Activated T-cell treated with anti-CD3 and anti-CD28 coated beads for 4 hours (primary cell): Measurements from ENCODE around the gene NKAIN1.
"Not testable (repeated sequence)": the region's sequence is repeated elsewhere in the genome, so short reads cannot be mapped to it uniquely, and the experiment has no call there.

ENCODE experiments used
- DNase-seq: peaks from one replicate; pipeline ENCODE4 v3.0.0-alpha.2; 2020

NKAIN1 gene

DNA sequence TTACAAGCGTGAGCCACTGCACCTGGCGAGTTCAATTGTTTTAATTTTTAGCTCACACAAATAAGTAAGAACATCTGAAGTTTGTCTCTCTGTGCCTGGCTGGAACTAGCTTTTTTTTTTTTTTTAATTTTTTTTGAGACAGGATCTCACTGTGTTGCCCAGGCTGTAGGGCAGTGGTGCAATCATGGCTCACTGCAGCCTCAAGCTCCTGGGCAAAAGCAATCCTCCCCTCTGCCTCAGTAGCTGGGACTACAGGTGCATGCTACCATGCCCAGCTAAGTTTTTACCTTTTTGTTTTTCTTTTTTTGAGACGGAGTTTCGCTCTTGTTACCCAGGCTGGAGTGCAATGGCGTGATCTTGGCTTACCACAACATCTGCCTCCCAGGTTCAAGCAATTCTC is 7.9 kb downstream of the NKAIN1 start:
- no peak for DNase-seq

DNA sequence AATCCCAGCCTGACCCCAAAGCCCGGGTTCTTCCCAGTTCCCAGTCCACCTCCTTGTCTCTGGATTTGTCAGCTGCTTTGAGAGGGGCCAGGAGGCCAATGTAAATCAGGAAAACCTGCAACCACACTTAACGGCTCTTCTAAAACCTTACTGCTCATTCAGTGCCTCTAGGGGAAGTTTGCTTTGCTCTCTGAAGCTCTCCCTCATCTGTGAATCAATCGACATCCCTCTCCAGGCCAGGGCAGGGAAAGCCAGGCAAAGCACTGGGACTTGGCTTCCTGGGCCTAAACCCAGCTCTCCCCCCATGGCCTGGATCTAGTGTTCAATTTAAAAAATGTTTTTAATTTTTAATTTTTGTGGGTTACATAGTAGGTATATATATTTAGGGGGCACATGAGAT is 9.3 kb downstream of the NKAIN1 start:
- no peak for DNase-seq

DNA sequence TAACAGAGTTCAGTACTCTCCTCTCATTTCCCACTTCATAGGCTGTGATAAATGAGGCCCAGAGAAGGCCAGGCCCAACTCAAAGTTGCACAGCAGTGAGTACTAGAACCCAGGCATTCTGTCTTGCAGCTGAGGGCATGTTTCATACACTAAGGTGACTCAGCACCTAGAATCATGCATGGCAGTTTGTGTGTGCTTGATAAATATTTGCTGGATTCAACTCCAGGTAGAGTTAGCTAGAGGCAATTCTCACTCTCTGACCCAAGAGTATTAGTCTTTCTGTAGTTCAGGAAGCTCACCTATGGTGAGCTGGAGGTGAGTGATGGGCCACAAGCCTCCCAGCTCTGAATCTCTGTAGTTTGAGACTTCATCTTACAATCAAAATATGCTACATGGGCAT is 10.7 kb downstream of the NKAIN1 start:
- no peak for DNase-seq

DNA sequence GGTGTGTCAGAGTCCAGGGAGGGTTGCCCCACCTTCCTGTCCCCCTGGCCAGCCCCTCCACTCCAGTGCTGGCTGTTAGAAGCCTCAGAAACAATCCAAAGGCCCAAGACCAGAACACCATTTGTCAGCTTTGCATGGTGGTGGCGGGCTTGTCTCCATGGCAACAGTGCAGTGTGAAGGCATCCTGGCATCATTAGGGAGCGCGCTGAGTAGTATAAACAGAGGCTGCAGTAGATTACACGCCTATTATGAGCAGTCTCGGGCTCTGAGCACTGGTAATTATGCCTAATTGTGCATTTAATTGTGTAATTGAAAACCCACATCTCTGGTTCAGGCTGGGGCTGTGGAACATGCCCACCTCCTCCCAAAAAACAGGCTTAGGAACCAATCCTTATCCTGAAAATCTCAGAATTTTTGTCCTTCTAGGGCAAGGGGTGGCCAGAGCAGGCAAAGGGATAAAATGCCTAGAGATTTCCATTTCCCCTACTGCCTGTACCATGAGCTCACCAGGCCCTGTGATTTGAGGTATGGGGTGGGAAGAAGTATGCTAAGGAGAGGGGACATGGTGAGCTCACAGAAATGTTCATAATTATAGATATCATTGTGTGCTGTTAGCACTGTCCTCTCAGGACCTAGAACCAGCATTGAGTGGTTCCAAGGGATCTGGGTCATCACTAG is 11.7 kb downstream of the NKAIN1 start:
- no peak for DNase-seq

DNA sequence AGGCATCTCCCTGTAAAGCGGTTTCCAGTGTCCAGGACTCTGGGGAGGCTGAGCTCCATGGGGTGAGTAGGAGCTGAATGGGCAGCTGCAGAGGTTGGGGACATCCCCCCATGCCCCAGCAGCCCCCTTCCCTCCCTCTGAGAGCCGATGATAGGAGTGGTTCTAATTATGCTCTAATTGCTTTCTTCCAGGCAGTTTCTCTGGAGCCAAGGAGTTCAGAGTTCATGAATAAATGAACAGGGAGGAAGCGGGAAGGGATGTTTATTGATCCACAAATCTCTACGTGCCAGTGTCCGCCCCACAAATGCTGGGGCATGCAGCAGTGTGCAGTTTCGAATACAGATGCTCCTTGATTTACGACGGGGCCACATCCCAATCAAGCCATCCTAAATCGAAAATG is 15.6 kb downstream of the NKAIN1 start:
- no peak for DNase-seq

DNA sequence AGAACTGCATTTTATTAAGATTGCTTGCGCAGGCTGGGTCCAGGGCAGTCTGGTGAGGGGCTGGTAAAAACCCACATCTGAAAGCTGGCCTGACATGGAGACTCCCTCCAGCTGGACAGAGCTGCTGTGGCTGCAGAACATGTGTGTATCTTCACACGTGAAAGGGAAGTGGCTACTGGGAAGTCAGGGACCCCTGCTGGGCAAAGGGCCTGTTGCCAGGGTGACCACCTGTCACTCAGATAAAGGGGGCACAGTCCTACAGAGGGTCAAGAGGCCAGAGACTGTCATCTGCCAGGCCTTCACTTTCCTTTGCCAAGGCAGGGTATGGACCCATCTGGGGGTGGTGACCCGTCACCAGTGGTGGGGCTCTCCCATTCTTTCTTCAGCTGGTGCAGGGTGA is 17.5 kb downstream of the NKAIN1 start:
- no peak for DNase-seq

DNA sequence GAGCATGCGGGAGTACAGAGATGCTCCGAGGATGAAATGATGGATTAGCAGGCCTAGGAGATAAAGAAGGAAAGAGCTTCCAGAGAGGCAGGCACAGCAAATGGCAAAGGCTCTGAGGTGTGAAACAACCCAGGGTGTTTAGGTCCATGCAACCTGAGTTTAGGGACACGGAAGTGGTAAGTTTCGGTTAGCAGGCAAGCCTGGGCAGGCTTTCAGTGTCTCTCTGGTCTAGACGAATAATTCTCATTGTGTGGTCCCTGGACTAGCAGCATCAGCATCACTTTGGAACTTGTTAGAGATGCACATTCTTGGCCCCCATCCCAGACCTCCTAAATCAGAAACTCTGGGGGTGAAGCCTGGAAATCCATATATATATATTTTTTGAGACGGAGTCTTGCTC is 18.6 kb downstream of the NKAIN1 start:
- DNase-seq, result no peak

DNA sequence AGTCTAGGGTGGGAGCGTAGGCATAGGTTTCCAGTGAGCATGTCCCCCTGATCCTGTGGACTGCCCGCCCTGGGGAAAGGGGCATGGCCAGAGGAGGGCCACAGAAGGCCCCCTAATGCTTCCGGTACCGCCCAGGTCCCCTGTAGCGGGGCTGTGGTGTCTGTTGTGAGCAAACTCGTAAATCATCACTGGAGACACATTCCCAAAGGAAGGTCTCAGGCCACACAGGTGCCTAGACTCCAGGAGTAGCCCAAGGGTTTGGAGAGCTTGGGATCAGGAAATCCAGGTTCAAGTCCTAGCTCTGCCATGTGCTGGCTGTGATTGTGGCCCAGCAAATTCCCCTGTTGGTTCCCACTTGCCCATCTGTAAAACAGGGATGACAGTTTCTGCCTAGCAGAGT is 20.2 kb downstream of the NKAIN1 start:
- DNase-seq, result no peak

DNA sequence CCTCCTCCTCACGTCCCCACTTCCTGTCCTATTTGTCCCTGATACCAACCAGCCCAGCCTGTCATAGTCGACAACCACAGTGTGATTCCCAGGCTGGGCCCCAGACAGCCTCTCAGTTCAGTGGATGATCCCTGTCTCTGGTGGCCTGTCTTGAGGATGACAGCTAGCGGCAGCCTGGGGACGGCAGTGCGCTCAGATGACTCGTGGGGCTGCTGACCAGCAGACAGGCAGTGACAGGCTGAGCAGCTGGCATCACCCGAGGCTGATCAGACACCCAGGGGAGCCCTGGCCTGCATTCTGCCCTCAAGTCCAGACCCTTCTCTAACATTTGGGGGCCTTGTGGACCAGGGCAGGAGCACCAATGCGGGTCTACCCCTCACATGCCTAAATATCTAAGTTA is 21.0 kb downstream of the NKAIN1 start:
- no peak for DNase-seq

DNA sequence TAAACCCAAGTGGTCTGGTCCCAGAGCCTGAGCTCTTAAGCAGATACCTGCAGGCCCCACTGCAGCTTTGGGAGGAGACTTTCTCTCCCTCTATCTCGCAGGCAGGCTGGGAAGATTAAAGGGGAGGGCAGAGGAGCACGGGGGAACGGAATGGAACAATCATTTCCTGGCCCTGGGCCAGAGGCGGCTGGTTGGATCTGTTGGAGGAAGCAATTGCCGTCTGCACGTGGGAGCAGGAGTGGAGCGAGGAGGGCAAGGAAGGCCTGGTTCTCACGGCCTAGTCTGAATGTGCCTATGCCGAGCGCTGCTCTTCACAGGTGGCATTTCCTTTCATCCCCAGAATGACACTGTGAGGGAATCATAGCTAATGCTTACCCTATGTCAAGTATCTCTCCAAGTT is 23.7 kb downstream of the NKAIN1 start:
- DNase-seq, result no peak

DNA sequence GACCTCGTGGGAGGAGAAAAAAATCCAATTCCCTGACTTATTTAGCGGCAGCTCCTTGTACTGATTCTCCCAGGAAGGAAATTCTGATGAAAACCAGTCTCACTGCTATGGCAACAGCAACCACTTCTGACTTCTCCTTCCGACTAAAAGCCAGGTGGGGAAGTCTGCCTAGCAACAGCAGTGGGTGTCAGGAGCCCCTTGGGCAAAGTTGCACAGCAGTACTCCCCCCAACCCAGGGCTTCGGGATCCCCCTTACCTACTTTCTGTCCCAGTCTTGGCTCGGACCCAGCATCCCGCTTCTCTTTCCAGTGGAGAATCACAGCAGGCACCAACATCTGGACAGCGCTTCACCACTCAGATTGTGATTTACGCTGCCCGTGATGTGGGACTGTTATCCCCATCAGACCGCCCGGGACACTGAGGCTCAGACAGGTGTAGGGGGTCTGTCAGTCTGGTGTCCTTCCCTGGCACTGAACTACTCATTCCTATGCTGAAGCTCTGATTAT is 24.6 kb downstream of the NKAIN1 start:
- DNase-seq, result no peak

DNA sequence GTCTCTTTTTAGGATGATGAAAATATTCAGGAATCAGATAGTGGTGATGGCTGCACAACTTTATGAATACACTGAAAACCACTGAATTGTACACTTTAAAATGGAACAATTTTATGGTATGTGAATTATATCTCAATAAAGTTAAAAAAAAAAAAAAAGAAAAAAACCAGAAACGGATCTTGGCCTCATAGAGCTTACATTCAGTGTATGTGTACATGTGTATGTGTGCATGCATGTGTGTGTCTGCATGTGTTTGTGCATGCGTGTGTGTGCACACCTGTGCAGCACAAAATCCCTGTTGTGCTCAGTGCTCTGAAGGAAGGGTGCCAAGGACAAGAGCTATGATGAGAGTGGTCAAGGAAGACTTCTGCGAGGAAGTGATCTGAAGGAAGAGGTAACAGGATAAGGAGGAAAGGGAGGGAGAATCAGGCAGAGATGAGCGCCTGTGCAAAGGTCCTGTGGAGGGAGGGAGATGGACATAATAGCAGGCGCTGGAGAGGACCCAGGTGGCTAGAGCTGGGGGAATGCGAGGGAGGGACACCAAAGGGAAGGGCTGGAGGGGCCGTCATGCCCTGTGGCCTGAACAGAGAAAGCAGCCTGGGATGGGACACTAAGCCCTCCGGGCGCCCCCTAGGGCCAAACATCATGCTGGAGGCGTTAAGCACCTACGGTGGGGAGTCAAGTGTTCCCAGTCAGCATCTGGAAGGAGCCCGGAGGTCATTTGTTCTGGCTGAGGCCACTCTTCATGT is 25.2 kb downstream of the NKAIN1 start:
- no peak for DNase-seq

DNA sequence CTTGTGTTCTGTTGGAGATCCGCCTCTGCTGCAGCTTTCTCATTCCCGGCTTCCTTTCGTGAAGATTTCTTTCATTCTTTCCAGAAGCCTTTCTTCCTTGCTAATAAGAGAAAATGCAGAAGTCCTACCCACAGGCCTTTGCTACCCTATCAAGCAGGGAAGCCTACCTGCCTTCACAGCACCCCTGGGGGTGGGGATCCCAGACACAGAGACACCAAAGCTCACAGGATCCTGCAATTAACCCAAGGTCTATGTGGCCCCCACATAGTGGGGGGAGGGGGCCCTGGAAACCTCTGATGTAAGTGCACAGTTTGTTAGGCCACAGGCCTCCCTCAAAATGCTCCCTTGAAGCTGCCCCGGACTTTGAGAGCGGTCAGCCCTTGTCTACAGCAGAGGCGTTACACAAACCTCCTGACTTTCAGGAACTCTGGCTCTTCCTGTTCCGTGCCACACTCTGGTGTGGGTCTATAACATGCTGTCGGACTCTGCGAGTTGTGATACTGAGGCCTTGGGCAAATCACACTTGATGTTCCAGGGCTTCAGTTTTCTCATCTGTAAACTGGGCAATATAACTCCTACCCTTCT is 31.2 kb downstream of the NKAIN1 start:
- no peak for DNase-seq

DNA sequence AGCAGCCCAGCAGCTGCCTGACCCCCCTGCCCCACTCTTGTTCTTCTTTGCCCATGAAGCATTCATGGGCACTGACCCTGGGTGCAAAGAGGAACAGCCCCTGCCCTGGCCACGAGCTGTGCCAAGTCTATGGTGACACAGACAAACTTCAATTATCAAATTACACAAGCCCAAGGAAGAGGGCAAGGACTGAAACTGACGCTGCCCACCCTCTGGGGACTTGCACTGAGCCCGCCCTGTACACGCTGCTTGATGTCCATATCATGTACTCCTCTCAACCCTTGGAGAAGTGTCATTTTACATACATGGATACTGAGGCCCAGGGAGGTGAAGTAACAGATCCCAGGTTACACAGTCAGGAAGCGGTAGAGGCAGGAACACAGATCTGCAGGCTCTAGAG is 32.1 kb downstream of the NKAIN1 start:
- DNase-seq, result no peak

DNA sequence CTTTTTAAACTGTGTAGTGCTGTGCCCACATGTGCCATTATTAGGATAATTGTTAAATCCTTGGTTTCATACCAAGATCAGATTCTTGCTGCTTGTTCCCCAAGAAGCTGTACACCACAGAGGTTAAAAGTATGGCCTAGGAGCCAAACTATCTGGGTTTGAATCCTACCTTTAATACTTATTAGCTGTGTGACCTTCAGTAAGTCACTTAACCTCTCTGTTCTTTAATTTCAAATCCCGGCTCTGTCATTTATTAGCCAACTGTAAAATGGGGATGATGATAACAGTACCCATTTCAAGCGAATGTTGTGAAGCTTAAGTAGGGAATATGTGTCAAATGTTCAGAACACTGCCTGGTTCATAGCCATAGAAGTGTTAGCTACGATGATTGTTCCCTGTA is 32.6 kb downstream of the NKAIN1 start:
- DNase-seq, result no peak

DNA sequence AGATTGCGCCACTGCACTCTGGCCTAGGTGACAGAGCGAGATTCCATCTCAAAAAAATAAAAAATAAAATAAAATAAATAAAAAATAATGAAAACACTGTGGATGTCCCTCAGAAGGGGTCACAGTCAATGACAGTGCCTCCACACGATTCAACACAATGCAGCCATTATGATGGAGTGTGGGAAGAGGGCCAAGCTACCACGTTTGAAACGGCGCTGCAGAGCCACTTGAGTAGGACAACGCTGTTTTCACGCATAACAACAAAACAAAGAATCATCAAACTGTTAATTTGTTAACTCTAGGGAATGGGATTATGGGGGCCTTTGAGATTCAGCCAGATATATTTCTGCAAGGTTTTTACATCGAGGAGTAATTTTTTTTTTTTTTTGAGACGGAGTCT is 36.5 kb downstream of the NKAIN1 start:
- DNase-seq, result no peak

DNA sequence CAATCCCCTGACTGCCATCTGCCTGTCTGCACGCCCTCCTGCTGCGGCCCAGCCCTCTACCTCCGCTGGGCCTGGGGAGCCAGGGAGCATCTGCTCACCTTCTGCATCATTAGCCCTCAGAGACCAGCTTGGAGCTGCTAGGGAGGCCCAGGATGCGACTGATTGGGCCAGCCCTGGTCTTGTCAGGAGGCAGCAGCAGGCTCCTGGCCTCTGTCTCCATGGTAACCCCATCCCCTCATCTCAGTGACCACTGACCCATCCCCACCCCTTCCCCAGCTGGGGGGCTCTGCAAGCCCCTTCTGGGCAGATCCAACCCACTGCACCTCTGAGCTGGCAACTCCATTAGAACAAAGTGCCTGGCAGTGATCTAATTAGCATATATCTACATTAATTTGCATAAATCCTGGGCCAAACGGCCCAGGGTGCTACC is 37.7 kb downstream of the NKAIN1 start:
- DNase-seq, result no peak

DNA sequence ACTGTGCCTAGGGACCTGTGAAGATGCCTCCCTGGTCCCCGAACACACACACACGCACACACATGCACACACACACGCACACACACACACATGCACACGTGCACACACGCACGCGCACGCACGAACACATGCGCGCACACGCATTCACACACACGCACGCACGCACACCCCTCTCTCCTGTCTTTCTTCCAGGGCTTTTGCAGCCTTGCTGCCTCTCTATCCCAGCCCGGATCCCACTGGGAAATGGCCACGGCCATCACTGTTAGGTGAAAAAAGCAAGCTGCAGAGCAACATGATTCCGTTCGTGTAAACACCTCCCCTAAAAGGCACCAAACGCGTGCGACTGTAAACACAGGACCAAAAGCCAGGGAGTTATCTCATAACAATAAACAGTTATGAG is 39.7 kb downstream of the NKAIN1 start:
- no peak for DNase-seq

DNA sequence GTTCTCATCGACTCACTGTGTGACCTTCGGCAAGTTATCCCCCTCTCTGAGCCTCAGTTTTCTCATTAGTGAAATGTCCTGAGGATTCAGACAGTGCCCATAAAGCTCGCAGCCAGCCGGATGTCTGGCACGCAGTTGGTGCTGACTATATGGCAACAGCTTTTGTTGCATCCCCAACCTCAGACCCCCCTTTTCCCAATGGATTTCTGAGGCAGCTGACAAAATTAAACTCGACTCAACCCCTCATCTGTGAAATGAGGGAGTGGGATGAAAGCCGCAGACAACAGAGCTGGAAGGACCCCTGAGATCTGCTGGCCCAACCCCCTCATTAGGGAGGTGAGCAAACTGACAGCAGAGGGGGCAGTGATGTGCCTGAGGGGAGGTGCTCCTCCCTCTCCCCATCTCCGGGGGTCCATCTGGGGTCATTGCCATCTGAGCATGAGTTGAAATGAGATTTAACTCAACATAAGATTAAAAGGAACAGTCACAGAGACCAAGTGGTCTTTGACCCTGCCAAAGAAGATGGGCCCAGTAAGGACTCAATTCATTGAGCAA is 40.4 kb downstream of the NKAIN1 start:
- no peak for DNase-seq

DNA sequence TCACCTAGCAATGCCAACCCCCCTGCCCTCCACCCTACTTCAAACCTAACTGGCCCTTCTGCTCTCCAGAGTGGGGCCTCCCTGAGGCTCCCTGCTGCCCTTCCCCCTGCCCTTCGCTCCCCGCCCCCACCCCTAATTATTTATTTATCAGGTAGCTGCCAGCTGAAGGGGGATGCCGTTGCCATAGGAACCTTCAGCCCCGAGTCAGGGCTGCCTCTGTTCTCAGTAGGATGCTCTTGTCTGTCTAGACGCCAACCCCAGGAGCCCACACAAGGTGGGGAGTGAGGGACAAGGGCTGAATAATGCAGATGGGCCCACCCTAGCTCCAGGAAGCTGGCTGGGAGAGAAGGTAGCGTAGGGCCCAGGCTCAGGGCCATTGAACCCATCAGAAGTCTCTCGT is 41.1 kb downstream of the NKAIN1 start:
- DNase-seq, result no peak

DNA sequence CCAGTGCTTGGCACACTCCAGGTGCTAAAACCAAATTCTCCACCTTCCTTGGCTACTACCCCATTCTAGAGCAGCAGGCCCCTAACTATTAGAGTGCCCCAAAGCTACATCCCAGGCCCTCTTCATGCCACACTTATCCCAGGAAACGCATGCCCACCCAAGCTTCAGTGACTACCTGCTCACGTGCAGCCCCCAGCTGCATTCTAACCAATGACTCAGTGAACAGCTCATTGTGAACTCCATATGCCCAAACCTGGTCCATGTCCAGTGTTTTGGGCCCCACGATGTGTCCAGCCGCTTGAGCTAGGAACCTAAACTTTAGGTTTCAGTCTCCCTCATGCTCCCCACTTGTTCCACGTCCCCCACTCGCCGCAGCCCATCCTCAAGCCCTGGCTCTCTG is 41.5 kb downstream of the NKAIN1 start:
- DNase-seq, result no peak

DNA sequence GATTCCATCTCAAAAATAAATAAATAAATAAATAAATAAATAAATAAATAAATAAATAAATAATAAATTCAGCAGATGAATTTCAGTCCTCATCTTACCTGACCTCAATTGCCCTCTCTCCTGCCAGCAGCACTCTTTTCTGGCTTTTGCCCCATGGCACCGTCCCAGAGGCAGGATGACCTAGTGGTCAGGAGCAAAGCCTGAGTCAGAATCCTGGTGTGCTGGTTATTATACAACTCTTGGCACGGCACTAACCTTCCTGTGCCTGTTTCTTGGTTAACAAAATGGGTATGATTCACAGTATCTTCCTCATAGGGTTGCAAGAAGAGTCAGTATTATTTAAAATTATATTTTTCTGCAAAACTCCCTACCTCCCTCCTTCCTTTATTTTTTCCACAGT is 43.0 kb downstream of the NKAIN1 start:
- no peak for DNase-seq

DNA sequence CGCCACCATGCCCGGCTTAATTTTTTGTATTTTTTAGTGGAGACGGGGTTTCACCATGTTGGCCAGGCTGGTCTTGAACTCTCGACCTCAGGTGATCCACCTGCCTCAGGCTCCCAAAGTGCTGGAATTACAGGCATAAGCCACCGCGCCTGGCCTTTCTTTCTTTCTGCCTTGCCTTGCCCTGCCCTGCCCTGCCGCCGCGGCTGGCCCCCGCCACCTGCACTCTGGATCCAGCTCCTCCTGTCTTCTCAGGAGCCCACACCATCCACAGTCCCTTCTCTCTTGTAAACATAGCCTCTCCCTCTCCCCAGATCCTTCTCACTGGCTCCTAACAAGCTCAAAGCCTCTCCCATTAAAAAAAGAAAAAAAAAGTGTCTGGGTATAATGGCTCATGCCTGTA is 44.4 kb downstream of the NKAIN1 start:
- DNase-seq, result not testable (repeated sequence)

DNA sequence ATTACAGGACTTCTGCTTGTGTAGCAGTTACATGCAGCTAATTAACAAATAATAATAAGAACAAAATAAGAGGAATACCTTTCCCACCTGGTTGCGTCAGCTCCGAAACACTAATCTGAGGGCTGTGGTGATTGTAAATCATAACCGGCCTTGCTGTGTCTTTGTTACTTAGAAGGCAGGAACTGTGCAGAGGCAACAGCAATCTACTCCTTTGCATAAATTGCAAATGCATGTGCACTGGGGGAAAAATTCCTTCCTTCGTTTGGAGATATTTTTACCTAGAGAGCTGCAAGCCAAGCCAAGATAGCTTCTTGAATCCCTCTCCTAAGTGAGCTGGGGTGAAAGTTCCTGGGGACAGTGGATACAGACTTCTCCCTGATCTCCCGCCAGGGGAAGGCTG is 46.0 kb downstream of the NKAIN1 start:
- no peak for DNase-seq
